ENCODE data around the gene PRPF8. TPM values are rescaled to one million over a fixed set of nuclear protein-coding genes. Genes with fewer than 3 reads are reported as not detected.
"Not testable (repeated sequence)": the region's sequence is repeated elsewhere in the genome, so short reads cannot be mapped to it uniquely, and the experiment has no call there.

PRPF8 gene
- polyA plus RNA-seq, 1 donor from 2014 or later, result 56.9 TPM

DNA sequence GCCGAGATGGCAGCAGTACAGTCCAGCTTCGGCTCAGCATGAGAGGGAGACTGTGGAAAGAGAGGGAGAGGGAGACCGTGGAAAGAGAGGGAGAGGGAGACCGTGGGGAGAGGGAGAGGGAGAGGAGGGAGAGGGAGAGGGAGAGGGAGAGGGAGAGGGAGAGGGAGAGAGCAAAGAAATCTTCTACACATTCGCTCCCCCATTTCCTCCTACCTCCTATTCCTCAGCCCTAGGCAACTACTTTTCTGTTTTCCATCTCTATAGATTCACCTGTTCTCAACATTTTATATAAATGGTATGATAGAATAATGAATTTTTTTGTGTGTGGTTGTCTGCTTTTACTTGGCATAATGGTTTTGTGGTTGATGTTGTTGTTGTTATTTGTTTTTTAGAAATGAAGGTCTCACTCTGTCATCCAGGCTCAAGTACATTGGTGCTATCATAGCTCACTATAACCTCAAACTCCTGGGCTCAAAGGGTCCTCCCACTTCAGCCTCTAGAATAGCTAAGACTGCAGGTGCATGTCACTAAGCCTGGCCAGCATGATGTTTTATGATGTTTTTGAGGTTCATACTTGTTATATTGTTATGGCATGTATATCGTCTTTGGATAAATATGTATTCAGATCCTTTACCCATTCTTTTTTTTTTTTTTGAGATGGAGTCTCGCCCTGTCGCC is 6.0 kb upstream of the PRPF8 start:
- Histone ChIP-seq H3K4me3 (ENCODE audit: low read length) (no peak overlapping the region), H3K4me2 (ENCODE audit: low read length) (no peak overlapping the region), H2AFZ (ENCODE audit: low read depth, low read length) (no peak overlapping the region), H3K27me3 (ENCODE audit: insufficient read depth, low read depth, low read length) (no peaks in the 10 kb centered on the region), H3K9me3 (ENCODE audit: low read length) (no peaks in the 10 kb centered on the region), H3K27ac (ENCODE audit: low read length) (no peak overlapping the region), H3K9ac (ENCODE audit: low read length) (no peak overlapping the region), H3K36me3 (ENCODE audit: insufficient read depth, low read length) (no peaks in the 10 kb centered on the region), H3K9me2 (ENCODE audit: insufficient read depth, low read length) (no peaks in the 10 kb centered on the region), H3F3A (ENCODE audit: insufficient read depth, low read length, poor library complexity, severe bottlenecking) (no peaks in the 10 kb centered on the region), H4K20me1 (ENCODE audit: insufficient read depth) (no peaks in the 10 kb centered on the region), H3K79me2 (replicated peaks; ENCODE audit: insufficient read depth, low read length) (no peaks in the 10 kb centered on the region)
- TF ChIP-seq POLR2AphosphoS5 (IDR thresholded peaks at IDR 0.05), result no peak
- TF ChIP-seq EP300 (conservative IDR thresholded peaks at IDR 0.05; ENCODE audit: poor library complexity, severe bottlenecking), result no peak
- TF ChIP-seq, protein P1, sequence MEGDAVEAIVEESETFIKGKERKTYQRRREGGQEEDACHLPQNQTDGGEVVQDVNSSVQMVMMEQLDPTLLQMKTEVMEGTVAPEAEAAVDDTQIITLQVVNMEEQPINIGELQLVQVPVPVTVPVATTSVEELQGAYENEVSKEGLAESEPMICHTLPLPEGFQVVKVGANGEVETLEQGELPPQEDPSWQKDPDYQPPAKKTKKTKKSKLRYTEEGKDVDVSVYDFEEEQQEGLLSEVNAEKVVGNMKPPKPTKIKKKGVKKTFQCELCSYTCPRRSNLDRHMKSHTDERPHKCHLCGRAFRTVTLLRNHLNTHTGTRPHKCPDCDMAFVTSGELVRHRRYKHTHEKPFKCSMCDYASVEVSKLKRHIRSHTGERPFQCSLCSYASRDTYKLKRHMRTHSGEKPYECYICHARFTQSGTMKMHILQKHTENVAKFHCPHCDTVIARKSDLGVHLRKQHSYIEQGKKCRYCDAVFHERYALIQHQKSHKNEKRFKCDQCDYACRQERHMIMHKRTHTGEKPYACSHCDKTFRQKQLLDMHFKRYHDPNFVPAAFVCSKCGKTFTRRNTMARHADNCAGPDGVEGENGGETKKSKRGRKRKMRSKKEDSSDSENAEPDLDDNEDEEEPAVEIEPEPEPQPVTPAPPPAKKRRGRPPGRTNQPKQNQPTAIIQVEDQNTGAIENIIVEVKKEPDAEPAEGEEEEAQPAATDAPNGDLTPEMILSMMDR (IDR thresholded peaks at IDR 0.05; ENCODE audit: poor library complexity, severe bottlenecking), result no peak
- TF ChIP-seq SMC3 (conservative IDR thresholded peaks at IDR 0.05; ENCODE audit: poor library complexity), result no peak
- TF ChIP-seq TAF1 (IDR thresholded peaks at IDR 0.05; ENCODE audit: low read depth), result no peak
- no peak for TF ChIP-seq MXI1 (conservative IDR thresholded peaks at IDR 0.05; ENCODE audit: poor library complexity, severe bottlenecking)
- no peak for TF ChIP-seq RAD21 (conservative IDR thresholded peaks at IDR 0.05)
- TF ChIP-seq EZH2 (IDR thresholded peaks at IDR 0.05; ENCODE audit: borderline replicate concordance, insufficient read depth, low read length, poor library complexity, severe bottlenecking), result no peak
- TF ChIP-seq, protein P2, sequence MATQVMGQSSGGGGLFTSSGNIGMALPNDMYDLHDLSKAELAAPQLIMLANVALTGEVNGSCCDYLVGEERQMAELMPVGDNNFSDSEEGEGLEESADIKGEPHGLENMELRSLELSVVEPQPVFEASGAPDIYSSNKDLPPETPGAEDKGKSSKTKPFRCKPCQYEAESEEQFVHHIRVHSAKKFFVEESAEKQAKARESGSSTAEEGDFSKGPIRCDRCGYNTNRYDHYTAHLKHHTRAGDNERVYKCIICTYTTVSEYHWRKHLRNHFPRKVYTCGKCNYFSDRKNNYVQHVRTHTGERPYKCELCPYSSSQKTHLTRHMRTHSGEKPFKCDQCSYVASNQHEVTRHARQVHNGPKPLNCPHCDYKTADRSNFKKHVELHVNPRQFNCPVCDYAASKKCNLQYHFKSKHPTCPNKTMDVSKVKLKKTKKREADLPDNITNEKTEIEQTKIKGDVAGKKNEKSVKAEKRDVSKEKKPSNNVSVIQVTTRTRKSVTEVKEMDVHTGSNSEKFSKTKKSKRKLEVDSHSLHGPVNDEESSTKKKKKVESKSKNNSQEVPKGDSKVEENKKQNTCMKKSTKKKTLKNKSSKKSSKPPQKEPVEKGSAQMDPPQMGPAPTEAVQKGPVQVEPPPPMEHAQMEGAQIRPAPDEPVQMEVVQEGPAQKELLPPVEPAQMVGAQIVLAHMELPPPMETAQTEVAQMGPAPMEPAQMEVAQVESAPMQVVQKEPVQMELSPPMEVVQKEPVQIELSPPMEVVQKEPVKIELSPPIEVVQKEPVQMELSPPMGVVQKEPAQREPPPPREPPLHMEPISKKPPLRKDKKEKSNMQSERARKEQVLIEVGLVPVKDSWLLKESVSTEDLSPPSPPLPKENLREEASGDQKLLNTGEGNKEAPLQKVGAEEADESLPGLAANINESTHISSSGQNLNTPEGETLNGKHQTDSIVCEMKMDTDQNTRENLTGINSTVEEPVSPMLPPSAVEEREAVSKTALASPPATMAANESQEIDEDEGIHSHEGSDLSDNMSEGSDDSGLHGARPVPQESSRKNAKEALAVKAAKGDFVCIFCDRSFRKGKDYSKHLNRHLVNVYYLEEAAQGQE (IDR thresholded peaks at IDR 0.05; ENCODE audit: borderline replicate concordance), result no peak

DNA sequence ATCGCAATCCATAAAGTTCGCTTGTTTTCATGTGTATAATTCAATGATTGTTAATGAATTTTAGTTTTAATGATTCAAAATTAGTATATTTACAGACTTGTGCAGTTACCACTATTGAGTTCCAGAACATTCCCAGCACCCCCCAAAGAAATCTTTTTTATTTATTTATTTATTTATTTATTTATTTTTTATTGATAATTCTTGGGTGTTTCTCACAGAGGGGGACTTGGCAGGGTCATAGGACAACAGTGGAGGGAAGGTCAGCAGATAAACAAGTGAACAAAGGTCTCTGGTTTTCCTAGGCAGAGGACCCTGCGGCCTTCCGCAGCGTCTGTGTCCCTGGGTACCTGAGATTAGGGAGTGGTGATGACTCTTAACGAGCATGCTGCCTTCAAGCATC is 3.7 kb upstream of the PRPF8 start:
- H3K79me2 ChIP-seq (replicated peaks; ENCODE audit: insufficient read depth, low read length), result peaks cover 10% of the 10 kb centered on the region
- H3K27ac ChIP-seq (ENCODE audit: low read length); H3K9me2 ChIP-seq (ENCODE audit: insufficient read depth, low read length); H3K4me2 ChIP-seq (ENCODE audit: low read length); H3K4me3 ChIP-seq (ENCODE audit: low read length); H3K9me3 ChIP-seq (ENCODE audit: low read length); H3K36me3 ChIP-seq (ENCODE audit: insufficient read depth, low read length); H3K9ac ChIP-seq (ENCODE audit: low read length); H3F3A ChIP-seq (ENCODE audit: insufficient read depth, low read length, poor library complexity, severe bottlenecking); H4K20me1 ChIP-seq (ENCODE audit: insufficient read depth); H2AFZ ChIP-seq (ENCODE audit: low read depth, low read length); H3K27me3 ChIP-seq (ENCODE audit: insufficient read depth, low read depth, low read length): not testable (repeated sequence)

Measured in neural cell (in vitro differentiated cells).